HG03469 (cell line): ENCODE measurements around the gene MED25.

Source experiments
- ATAC-seq: cut with Tn5 transposase; IDR thresholded peaks from one replicate; pipeline ENCODE4 v1.9.1; 2021; ENCODE audit warnings: mild to moderate bottlenecking, moderate library complexity, moderate number of reproducible peaks; ENCODE audit not compliant: unreplicated experiment

The MED25 gene

GRCh38 chr19:49884109-49884508 is 66.0 kb downstream of the MED25 start:
- no peak for ATAC-seq

GRCh38 chr19:49884760-49885159 is 66.7 kb downstream of the MED25 start:
- ATAC-seq, result no peak
